GM12878 (cell line): ENCODE data around the gene SETD1B. TPM values are rescaled to one million over a fixed set of nuclear protein-coding genes. Genes with fewer than 3 reads are reported as not detected.
A peak's percentile ranks its signal among the peaks of the same experiment; 100 is the strongest.

Experiments used
- CHD2 ChIP-seq: IDR thresholded peaks from 2 replicates; pipeline ENCODE4 v1.6.1; 2011; ENCODE audit warnings: low read depth, low read length, improper control_type of control experiment, borderline replicate concordance
- MLLT1 ChIP-seq: fragments of 450-650 bp; IDR thresholded peaks from 2 replicates; pipeline ENCODE4 v1.6.1; 2016; ENCODE audit warnings: mild to moderate bottlenecking
- NKRF ChIP-seq: fragments of 450-650 bp; conservative IDR thresholded peaks from 2 replicates; pipeline ENCODE4 v1.6.1; 2017; ENCODE audit warnings: mild to moderate bottlenecking, moderate library complexity
- POLR2AphosphoS2 ChIP-seq: IDR thresholded peaks from 2 replicates; pipeline ENCODE4 v1.6.1; 2011; ENCODE audit warnings: low read depth, mild to moderate bottlenecking, low read length, improper control_type of control experiment, moderate library complexity
- SIX5 ChIP-seq: IDR thresholded peaks from 2 replicates; pipeline ENCODE4 v1.6.1; 2011; ENCODE audit warnings: mild to moderate bottlenecking, low read depth, low read length, moderate library complexity; ENCODE audit not compliant: severe bottlenecking
- polyA plus RNA-seq, 11 experiments: library from polyadenylated mRNA; depleted of rRNA in 4 of 11; unstranded in 6 of 11; stranded (reverse) in 5 of 11; fragments of >200 nt; fragmentation: Nextera tagmentation in 4 of 11; fragmentation: Illumina TruSeq in 1 of 11; extraction: Ambion mirVana in 4 of 11; extraction: Trizol in 1 of 11; gene quantifications; 1 replicate in 1 of 11; 2 replicates in 10 of 11; pipeline versions ENCODE4 v1.2.1 to v1.2.3, GENCODE V29; 2011 to 2016; ENCODE audit warnings: inconsistent platforms in 2 of 11, missing spikeins in 2 of 11, low read depth in 1 of 11
- total RNA-seq, 4 experiments: library from RNA; depleted of rRNA in 3 of 4; stranded (reverse); fragments of >200 nt in 3 of 4; fragmentation: Illumina TruSeq in 1 of 4; extraction: Trizol in 1 of 4; gene quantifications; 2 replicates each; pipeline versions ENCODE4 v1.2.1 to v1.2.3, GENCODE V29; 2013 to 2021

SETD1B gene
- total and polyA plus RNA-seq, 10 of the 15 experiments (the other 5 are each of a cell fraction or from before 2014, with no cell fraction given) = 0.50 to 17.3 (median 1.6) TPM

- TF ChIP-seq POLR2AphosphoS2 (peak; percentile 95), CHD2 (peak; percentile 91), NKRF (peak; percentile 56), SIX5 (no peak), MLLT1 (peak; percentile 99)
These were observed 738 bp upstream of the SETD1B start (continued) for GRCh38 chr12:121802843-121803698.
